Activated CD8-positive, alpha-beta T cell treated with anti-CD3 and anti-CD28 coated beads for 36 hours (primary cell): ENCODE data around the gene EHMT1. TPM values are rescaled to one million over a fixed set of nuclear protein-coding genes. Genes with fewer than 3 reads are reported as not detected.

Experiments used
- ATAC-seq: fragments of 200-7000 bp; cut with Tn5 transposase; one replicate; pipeline ENCODE4 v1.10.0; 2021; ENCODE audit warnings: mild to moderate bottlenecking, moderate library complexity
- CTCF ChIA-PET: fragments of 350-600 bp; sonication (Branson Sonifier 250); formaldehyde crosslinking; loops from one replicate; lab custom pipeline; 2021; ENCODE audit warnings: antibody characterized with exemption; lab: Charles Lee
- POLR2A ChIA-PET: fragments of 350-600 bp; sonication (Branson Sonifier 250); formaldehyde crosslinking; loops from one replicate; lab custom pipeline; 2021; ENCODE audit warnings: antibody characterized with exemption; lab: Charles Lee
- DNase-seq: peaks from one replicate; pipeline ENCODE4 v3.0.0-alpha.2; 2020
- H3K27ac Mint-ChIP-seq: one replicate; pipeline ENCODE4 v1.8.0; 2021; ENCODE audit warnings: mild to moderate bottlenecking, mixed read lengths
- H3K27me3 Mint-ChIP-seq: one replicate; pipeline ENCODE4 v1.8.0; 2021; ENCODE audit warnings: mixed read lengths
- H3K36me3 Mint-ChIP-seq: one replicate; pipeline ENCODE4 v1.8.0; 2021; ENCODE audit warnings: low read depth, mixed read lengths
- H3K4me1 Mint-ChIP-seq: one replicate; pipeline ENCODE4 v1.8.0; 2021; ENCODE audit warnings: low read depth, mixed read lengths
- H3K4me3 Mint-ChIP-seq: one replicate; pipeline ENCODE4 v1.8.0; 2021; ENCODE audit warnings: mild to moderate bottlenecking, moderate library complexity, mixed read lengths
- H3K9me3 Mint-ChIP-seq: one replicate; pipeline ENCODE4 v1.8.0; 2021; ENCODE audit warnings: mixed read lengths
- intact Hi-C: fragments of 100-400 bp; cut with micrococcal nuclease; formaldehyde crosslinking; loops from one replicate; pipeline ENCODE4 v1.10.0; 2022
- total RNA-seq, 2 experiments: library from RNA; stranded (reverse); gene quantifications; one replicate each; pipeline ENCODE4 v1.2.3, GENCODE V29; 2021
- TF ChIP-seq, protein P1 (sequence below): fragments of 200-600 bp; IDR thresholded peaks from one replicate; pipeline ENCODE4 v1.8.0; 2022; ENCODE audit warnings: antibody characterized with exemption, mild to moderate bottlenecking

Gene EHMT1
- total RNA-seq, 2 experiments from 2014 or later, result 62.1 to 67.1 TPM

DNA sequence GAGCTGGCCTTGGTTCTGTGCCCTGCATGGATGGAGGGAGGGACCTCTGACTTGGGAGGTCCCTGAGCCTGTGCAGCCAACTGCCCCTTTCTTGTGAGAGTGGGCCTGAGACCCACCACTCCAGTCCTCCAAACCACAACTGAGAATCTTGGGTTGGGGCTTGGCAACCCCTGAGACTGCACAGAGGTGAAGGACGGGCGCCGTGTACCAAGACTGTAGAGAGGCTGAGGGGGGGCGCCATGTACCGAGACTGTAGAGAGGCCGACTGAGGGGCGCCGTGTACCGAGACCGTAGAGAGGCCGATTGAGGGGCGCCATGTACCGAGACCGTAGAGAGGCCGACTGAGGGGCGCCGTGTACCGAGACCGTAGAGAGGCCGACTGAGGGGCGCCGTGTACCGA, 199.5 kb downstream of the EHMT1 start:
- H3K36me3 Mint-ChIP-seq, result peaks cover 47% of the 10 kb centered on the region
- H3K9me3 Mint-ChIP-seq, result peaks cover 4% of the 10 kb centered on the region
- no peaks in the 10 kb centered on the region for H3K27me3 Mint-ChIP-seq
- H3K4me3 Mint-ChIP-seq, result no peak overlapping the region
- H3K4me1 Mint-ChIP-seq, result peaks cover 2% of the 10 kb centered on the region
- CTCF ChIA-PET, result no interaction called here
- ATAC-seq (no peak), DNase-seq (no peak)
- TF ChIP-seq, protein P1, sequence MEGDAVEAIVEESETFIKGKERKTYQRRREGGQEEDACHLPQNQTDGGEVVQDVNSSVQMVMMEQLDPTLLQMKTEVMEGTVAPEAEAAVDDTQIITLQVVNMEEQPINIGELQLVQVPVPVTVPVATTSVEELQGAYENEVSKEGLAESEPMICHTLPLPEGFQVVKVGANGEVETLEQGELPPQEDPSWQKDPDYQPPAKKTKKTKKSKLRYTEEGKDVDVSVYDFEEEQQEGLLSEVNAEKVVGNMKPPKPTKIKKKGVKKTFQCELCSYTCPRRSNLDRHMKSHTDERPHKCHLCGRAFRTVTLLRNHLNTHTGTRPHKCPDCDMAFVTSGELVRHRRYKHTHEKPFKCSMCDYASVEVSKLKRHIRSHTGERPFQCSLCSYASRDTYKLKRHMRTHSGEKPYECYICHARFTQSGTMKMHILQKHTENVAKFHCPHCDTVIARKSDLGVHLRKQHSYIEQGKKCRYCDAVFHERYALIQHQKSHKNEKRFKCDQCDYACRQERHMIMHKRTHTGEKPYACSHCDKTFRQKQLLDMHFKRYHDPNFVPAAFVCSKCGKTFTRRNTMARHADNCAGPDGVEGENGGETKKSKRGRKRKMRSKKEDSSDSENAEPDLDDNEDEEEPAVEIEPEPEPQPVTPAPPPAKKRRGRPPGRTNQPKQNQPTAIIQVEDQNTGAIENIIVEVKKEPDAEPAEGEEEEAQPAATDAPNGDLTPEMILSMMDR, result no peak
- no peak overlapping the region for H3K27ac Mint-ChIP-seq
- POLR2A ChIA-PET, result no interaction called here
- intact Hi-C loops, result no loop called here

GRCh38 chr9:137820161-137820855, 201.5 kb downstream of the EHMT1 start:
- Mint-ChIP-seq H3K9me3 (peaks cover 4% of the 10 kb centered on the region), H3K36me3 (peaks cover 49% of the 10 kb centered on the region), H3K4me3 (no peak overlapping the region), H3K27me3 (no peaks in the 10 kb centered on the region), H3K27ac (no peak overlapping the region), H3K4me1 (peaks cover 2% of the 10 kb centered on the region)
- ChIA-PET CTCF (no interaction called here), POLR2A (interaction anchor here (0.9 kb wide), 1 partner anchor 141 kb away, joined by 3 read pairs; no protein-coding TSS in a partner anchor)
- intact Hi-C loops, result no loop called here
- TF ChIP-seq, protein P1, result no peak
- ATAC-seq (peak; percentile 42), DNase-seq (no peak)

DNA sequence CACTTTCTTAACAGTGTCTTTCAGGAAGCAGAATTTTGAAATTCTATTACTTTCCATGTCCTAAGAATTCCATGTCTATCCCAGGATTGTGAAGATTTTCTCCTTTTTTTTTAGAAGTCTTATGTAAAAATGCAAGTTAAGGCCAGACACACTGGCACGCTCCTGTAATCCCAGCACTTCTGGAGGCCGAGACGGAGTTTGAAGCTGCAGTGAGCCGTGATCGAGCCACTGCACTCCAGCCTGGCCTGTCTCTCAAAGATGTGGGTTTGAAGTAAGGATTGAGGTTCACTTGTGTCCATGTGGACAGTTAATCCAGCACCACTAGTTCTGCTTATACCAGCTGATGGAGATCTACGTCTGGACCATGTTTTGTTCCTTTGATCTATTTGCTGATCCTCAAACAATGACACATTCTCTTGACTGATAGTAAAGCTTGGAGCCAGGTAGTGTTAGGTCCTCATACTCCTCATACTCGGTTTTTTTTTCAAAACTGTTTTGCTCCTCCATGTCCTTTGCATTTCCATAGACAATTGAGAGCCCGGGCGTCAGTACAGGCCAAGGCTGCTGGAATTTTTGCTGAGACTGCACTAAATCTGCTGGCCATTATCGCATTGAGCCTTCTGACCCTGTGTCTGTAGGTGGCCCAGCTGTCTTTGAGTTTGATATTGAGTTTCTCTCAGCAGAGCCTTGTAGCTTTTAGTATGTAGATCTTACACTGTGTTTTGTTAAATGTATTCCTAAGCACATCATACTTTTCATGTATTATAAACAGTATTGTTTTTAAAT, 205.4 kb downstream of the EHMT1 start:
- no peak for DNase-seq
- no peak for ATAC-seq
- CTCF ChIA-PET, result no interaction called here
- Mint-ChIP-seq H3K4me1 (peaks cover 2% of the 10 kb centered on the region), H3K9me3 (no peaks in the 10 kb centered on the region), H3K27ac (no peak overlapping the region), H3K27me3 (no peaks in the 10 kb centered on the region), H3K4me3 (no peak overlapping the region), H3K36me3 (peaks cover 40% of the 10 kb centered on the region)
- TF ChIP-seq, protein P1, result no peak
- intact Hi-C loops, result no loop called here
- POLR2A ChIA-PET, result no interaction called here

GRCh38 chr9:137825324-137825989, 206.7 kb downstream of the EHMT1 start:
- no peak overlapping the region for H3K4me3 Mint-ChIP-seq
- intact Hi-C loops, result no loop called here

More at GRCh38 chr9:137825324-137825989, 206.7 kb downstream of the EHMT1 start:
- H3K27ac Mint-ChIP-seq, result peak overlapping the region; percentile 33
- no peaks in the 10 kb centered on the region for H3K9me3 Mint-ChIP-seq
- POLR2A ChIA-PET, result no interaction called here
- no peaks in the 10 kb centered on the region for H3K4me1 Mint-ChIP-seq
- ATAC-seq, result no peak
- TF ChIP-seq, protein P1, result no peak
- no peak for DNase-seq
- peaks cover 33% of the 10 kb centered on the region for H3K36me3 Mint-ChIP-seq
- CTCF ChIA-PET, result no interaction called here
- no peaks in the 10 kb centered on the region for H3K27me3 Mint-ChIP-seq
